ENCODE data around the gene SH3D19.
"Not testable (repeated sequence)": the region's sequence is repeated elsewhere in the genome, so short reads cannot be mapped to it uniquely, and the experiment has no call there.

The SH3D19 gene

DNA sequence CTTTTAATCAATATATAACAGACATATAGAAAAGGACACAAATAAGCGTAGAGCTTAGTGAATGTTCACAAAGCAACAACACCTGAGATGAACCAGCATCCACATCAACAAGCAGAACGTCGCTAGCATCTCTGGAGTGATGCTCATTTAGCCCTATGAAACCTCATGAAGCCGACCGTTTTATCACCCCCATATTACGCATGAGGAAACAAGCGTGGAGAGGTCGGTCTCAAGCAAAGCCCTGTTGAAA, 226.5 kb downstream of the SH3D19 start:
- DNase-seq (ENCODE audit: low spot score) = no peak

GRCh38 chr4:151097759-151098158, 227.6 kb downstream of the SH3D19 start:
- DNase-seq (ENCODE audit: low spot score) = no peak

DNA sequence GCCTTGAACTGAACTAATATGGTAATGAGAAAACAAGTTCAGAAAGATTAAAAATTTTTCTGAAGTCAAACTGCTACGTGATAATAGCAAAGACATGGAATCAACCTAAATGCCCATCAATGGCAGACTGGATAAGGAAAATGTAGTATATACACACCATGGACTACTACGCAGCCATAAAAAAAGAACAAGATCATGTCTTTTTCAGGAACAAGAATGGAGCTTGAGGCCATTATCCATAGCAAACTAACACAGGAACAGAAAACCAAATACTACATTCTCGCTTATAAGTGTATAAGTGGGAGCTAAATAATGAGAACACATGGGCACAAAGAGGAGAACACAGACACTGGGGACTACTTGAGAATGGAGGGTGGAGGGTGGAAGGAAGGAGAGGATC, 230.3 kb downstream of the SH3D19 start:
- DNase-seq (ENCODE audit: low spot score) = no peak

GRCh38 chr4:151094290-151094751, 231.1 kb downstream of the SH3D19 start:
- DNase-seq (ENCODE audit: low spot score) = no peak

DNA sequence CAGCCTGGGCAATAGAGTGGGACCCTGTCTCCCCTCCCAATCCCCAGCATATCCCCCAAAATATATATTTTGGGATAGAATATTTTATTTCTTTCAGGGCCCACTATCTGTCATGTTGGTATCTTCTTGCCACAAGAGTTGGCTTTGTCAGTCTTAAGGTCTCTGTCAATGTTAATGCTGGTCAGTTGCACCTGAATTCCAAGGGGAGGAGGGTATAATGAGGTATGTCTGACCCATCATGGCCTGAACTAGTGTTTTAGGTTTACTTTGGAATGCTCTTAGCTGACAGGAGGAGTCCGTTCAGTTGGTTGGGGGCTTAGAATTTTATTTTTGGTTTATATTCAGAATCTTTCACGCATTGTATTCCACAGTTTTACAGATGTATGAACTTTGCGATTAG, 232.2 kb downstream of the SH3D19 start:
- no peak for DNase-seq (ENCODE audit: low spot score)

DNA sequence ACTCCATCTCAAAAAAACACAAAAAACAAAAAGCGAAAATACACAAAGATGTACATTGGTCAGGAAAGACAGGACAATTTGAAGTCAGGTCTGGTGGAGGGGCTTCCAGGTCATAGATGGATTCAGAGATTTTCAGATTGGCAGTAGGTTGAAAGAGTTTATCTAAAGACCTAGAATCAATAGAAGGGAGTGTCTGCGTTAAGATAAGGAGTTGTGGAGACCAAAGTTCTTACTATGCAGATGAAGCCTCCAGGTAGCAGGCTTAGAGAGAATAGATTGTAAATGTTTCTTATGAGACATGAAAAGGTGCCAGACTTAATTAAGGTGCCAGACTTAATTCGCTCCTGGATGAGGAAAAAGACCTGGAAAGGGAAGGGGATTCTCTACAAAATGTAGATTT, 232.9 kb downstream of the SH3D19 start:
- no peak for DNase-seq (ENCODE audit: low spot score)

GRCh38 chr4:151091047-151091446, 234.4 kb downstream of the SH3D19 start:
- no peak for DNase-seq (ENCODE audit: low spot score)

DNA sequence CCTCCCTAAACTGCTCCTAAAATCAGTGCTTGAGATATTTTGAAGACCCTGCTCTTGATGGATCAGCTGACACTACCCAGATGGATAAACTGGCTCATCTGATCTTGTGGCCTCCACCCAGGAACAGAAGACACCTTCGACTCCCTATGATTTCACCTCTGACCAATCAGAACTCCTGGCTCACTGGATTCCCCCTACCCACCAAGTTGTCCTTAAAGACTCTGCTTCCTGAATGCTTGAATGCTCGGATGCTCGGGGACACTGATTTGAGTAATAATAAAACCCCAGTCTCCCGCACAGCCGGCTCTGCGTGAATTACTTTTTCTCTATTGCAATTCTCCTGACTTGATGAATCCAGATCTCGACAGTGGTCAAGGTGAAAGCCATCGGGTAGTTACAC, 237.9 kb downstream of the SH3D19 start:
- no peak for DNase-seq (ENCODE audit: low spot score)

DNA sequence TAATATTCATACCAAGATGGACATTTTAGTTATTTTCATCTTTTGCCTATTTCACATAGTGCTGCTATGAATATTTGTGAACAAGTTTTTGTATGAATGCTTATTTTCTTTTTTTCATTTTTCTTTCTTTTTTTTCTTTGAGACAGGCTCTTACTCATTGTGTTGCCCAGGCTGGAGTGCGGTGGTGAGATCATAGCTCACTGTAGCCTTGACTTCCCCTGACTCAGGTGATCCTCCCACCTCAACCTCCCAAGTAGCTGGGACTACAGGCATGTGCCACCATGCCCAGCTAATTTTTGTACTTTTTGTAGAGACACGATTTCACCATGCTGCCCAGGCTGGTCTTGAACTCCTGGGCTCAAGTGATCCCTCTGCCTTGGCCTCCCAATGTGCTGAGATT, 247.4 kb downstream of the SH3D19 start:
- DNase-seq (ENCODE audit: low spot score) = not testable (repeated sequence)

DNA sequence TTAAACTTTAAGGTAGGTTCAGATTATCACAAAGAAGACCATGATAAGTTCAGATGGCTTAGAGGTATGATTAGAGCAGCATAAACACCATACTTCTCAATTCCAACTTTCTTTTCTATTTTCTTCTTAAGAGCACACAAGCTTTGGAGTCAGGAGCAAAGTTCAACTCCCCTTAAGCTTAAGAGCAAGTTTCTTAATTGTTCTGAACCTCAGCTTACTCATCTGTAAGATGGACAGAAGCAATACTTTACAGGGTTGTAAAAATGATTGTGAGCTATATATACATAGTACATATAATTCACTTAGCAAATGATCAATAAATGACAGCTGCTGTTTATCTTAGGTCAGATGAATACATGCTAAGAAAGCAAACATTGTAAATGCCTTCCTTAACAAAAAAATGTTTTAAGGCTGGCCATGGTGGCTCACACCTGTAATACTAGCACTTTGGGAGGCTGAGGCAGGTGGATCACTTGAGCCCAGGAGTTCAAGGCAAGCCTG, 250.9 kb downstream of the SH3D19 start:
- DNase-seq (ENCODE audit: low spot score) = no peak

Measured in Ammon's horn (tissue), 1 donor.